ENCODE results near the gene COL6A1.
A peak's percentile ranks its signal among the peaks of the same experiment; 100 is the strongest.

The COL6A1 gene

GRCh38 chr21:45988366-45989347, 7.1 kb downstream of the COL6A1 start:
- H3K27me3 Mint-ChIP-seq = peaks cover 6% of the 10 kb centered on the region
- DNase-seq (ENCODE audit: low spot score in 2 of 2) (no peak), ATAC-seq (ENCODE audit: low read depth) (no peak)
- no peak overlapping the region for H3K4me3 Mint-ChIP-seq
- H3K36me3 Mint-ChIP-seq = no peaks in the 10 kb centered on the region
- peaks cover 8% of the 10 kb centered on the region for H3K9me3 Mint-ChIP-seq
- no peak overlapping the region for H3K27ac Mint-ChIP-seq
- H3K4me1 Mint-ChIP-seq = peaks cover 6% of the 10 kb centered on the region

- H3K4me1 Mint-ChIP-seq = peaks cover 5% of the 10 kb centered on the region
- H3K9me3 Mint-ChIP-seq = peaks cover 7% of the 10 kb centered on the region
- no peak overlapping the region for H3K4me3 Mint-ChIP-seq
- ATAC-seq (ENCODE audit: low read depth) (no peak), DNase-seq (ENCODE audit: low spot score in 2 of 2) (no peak)
- peaks cover 6% of the 10 kb centered on the region for H3K27me3 Mint-ChIP-seq
- H3K36me3 Mint-ChIP-seq = no peaks in the 10 kb centered on the region
- H3K27ac Mint-ChIP-seq = no peak overlapping the region
Measured at GRCh38 chr21:45989355-45990048, 7.9 kb downstream of the COL6A1 start.

- ATAC-seq (ENCODE audit: low read depth) = no peak
- no peaks in the 10 kb centered on the region for H3K4me1 Mint-ChIP-seq
- no peak for DNase-seq (ENCODE audit: low spot score in 2 of 2)
Measured at GRCh38 chr21:45990049-45990711, 8.6 kb downstream of the COL6A1 start.

GRCh38 chr21:45990741-45991605, 9.4 kb downstream of the COL6A1 start:
- ATAC-seq (ENCODE audit: low read depth) (no peak), DNase-seq (ENCODE audit: low spot score in 2 of 2) (no peak)
- no peak overlapping the region for H3K27ac Mint-ChIP-seq
- H3K4me3 Mint-ChIP-seq = no peak overlapping the region
- no peaks in the 10 kb centered on the region for H3K4me1 Mint-ChIP-seq
- H3K9me3 Mint-ChIP-seq = no peaks in the 10 kb centered on the region
- no peaks in the 10 kb centered on the region for H3K36me3 Mint-ChIP-seq
- H3K27me3 Mint-ChIP-seq = peaks cover 3% of the 10 kb centered on the region

More at GRCh38 chr21:45990049-45990711, 8.6 kb downstream of the COL6A1 start:
- Mint-ChIP-seq H3K27me3 (peaks cover 3% of the 10 kb centered on the region), H3K9me3 (peaks cover under 1% of the 10 kb centered on the region), H3K36me3 (no peaks in the 10 kb centered on the region), H3K4me3 (no peak overlapping the region), H3K27ac (no peak overlapping the region)

- H3K9me3 Mint-ChIP-seq = no peaks in the 10 kb centered on the region
- H3K27me3 Mint-ChIP-seq = peaks cover 3% of the 10 kb centered on the region
- no peaks in the 10 kb centered on the region for H3K36me3 Mint-ChIP-seq
- H3K27ac Mint-ChIP-seq = no peak overlapping the region
- no peak for DNase-seq (ENCODE audit: low spot score in 2 of 2)
- no peaks in the 10 kb centered on the region for H3K4me1 Mint-ChIP-seq
- H3K4me3 Mint-ChIP-seq = no peak overlapping the region
- no peak for ATAC-seq (ENCODE audit: low read depth)
Measured at GRCh38 chr21:45991606-45992300, 10.2 kb downstream of the COL6A1 start.

- no peaks in the 10 kb centered on the region for H3K4me1 Mint-ChIP-seq
- H3K9me3 Mint-ChIP-seq = no peaks in the 10 kb centered on the region
- no peak overlapping the region for H3K4me3 Mint-ChIP-seq
- H3K27me3 Mint-ChIP-seq = no peaks in the 10 kb centered on the region
- ATAC-seq (ENCODE audit: low read depth) (no peak), DNase-seq (ENCODE audit: low spot score in 2 of 2) (no peak)
- H3K27ac Mint-ChIP-seq = no peak overlapping the region
- H3K36me3 Mint-ChIP-seq = no peaks in the 10 kb centered on the region
Measured at GRCh38 chr21:45992301-45993209, 11.0 kb downstream of the COL6A1 start.

GRCh38 chr21:45993210-45994085, 11.9 kb downstream of the COL6A1 start:
- Mint-ChIP-seq H3K9me3 (no peaks in the 10 kb centered on the region), H3K4me1 (no peaks in the 10 kb centered on the region), H3K4me3 (no peak overlapping the region), H3K27me3 (peaks cover 2% of the 10 kb centered on the region), H3K36me3 (no peaks in the 10 kb centered on the region), H3K27ac (no peak overlapping the region)
- no peak for ATAC-seq (ENCODE audit: low read depth)
- no peak for DNase-seq (ENCODE audit: low spot score in 2 of 2)

GRCh38 chr21:45994086-45994661, 12.6 kb downstream of the COL6A1 start:
- Mint-ChIP-seq H3K27ac (no peak overlapping the region), H3K4me1 (no peaks in the 10 kb centered on the region), H3K9me3 (no peaks in the 10 kb centered on the region), H3K27me3 (peaks cover 2% of the 10 kb centered on the region), H3K36me3 (no peaks in the 10 kb centered on the region), H3K4me3 (no peak overlapping the region)
- DNase-seq (ENCODE audit: low spot score in 2 of 2) = no peak
- ATAC-seq (ENCODE audit: low read depth) = no peak

- Mint-ChIP-seq H3K27ac (no peak overlapping the region), H3K4me3 (no peak overlapping the region), H3K4me1 (no peaks in the 10 kb centered on the region), H3K36me3 (no peaks in the 10 kb centered on the region), H3K9me3 (peaks cover 2% of the 10 kb centered on the region), H3K27me3 (peaks cover 4% of the 10 kb centered on the region)
- DNase-seq (ENCODE audit: low spot score in 2 of 2) (peak in 1 of 2 donors; percentile 2), ATAC-seq (ENCODE audit: low read depth) (no peak)
Measured at GRCh38 chr21:45994759-45995685, 13.5 kb downstream of the COL6A1 start.

GRCh38 chr21:45995686-45996179, 14.2 kb downstream of the COL6A1 start:
- H3K27ac Mint-ChIP-seq = no peak overlapping the region
- H3K4me1 Mint-ChIP-seq = no peaks in the 10 kb centered on the region
- DNase-seq (ENCODE audit: low spot score in 2 of 2) = no peak
- peaks cover 2% of the 10 kb centered on the region for H3K9me3 Mint-ChIP-seq
- H3K36me3 Mint-ChIP-seq = no peaks in the 10 kb centered on the region
- no peak overlapping the region for H3K4me3 Mint-ChIP-seq
- ATAC-seq (ENCODE audit: low read depth) = no peak
- peaks cover 4% of the 10 kb centered on the region for H3K27me3 Mint-ChIP-seq

All from memory B cell (primary cell).